K562 (cell line): Measurements from ENCODE around the gene CCDC32. TPM values are rescaled to one million over a fixed set of nuclear protein-coding genes. Genes with fewer than 3 reads are reported as not detected.
A peak's percentile ranks its signal among the peaks of the same experiment; 100 is the strongest.

Source experiments
- ATAC-seq: fragments of 200-7000 bp; cut with Tn5 transposase; 3 replicates; pipeline ENCODE4 v1.9.1; 2020; ENCODE audit warnings: moderate library complexity
- BruUV-seq: library from RNA; stranded (reverse); fragments of 400-500 nt; replicated peaks from 2 replicates; lab custom pipeline; 2021; lab: Mats Ljungman, UMichigan
- CTCF ChIA-PET: fragments of 300-600 bp; formaldehyde crosslinking; extraction: SDS; loops from one replicate; lab custom pipeline; 2021; ENCODE audit warnings: low intra/inter-chr PET ratio; lab: Yijun Ruan, JAX
- POLR2A ChIA-PET: fragments of 300-600, 350-650 bp; sonication (Branson Sonifier 250); formaldehyde crosslinking; extraction: SDS; loops from one replicate; lab custom pipeline; 2021; ENCODE audit warnings: antibody characterized with exemption, inconsistent platforms; lab: Yijun Ruan, JAX
- DNase-seq, 4 experiments: peaks; one replicate each; pipeline versions ENCODE4 v3.0.0 to v3.0.0-alpha.2; 2011 to 2018; ENCODE audit warnings: low spot score in 3 of 4, mixed read lengths in 3 of 4; ENCODE audit errors: extremely low read depth in 1 of 4
- FAIRE-seq: peaks from 2 replicates; lab custom pipeline; 2011; peaks lifted over from hg19 to GRCh38; lab: Jason Lieb, UNC
- H2AFZ ChIP-seq: 2 replicates; pipeline ENCODE4 v1.6.0; 2011; ENCODE audit warnings: low read depth, low read length, control low read depth, inconsistent platforms
- H3K27ac ChIP-seq: fragments of 200-600 bp; 3 replicates; pipeline ENCODE4 v1.8.0; 2011; ENCODE audit warnings: low read depth, mild to moderate bottlenecking, control low read depth, inconsistent platforms, low read length, moderate library complexity, mixed read lengths; ENCODE audit errors: extremely low read depth
- H3K27me3 ChIP-seq, 2 experiments: fragments of 300-600 bp in 1 of 2; 2 replicates in 1 of 2; 3 replicates in 1 of 2; pipeline versions ENCODE4 v1.6.0 to v1.8.0; 2011; ENCODE audit warnings: inconsistent platforms in 2 of 2, low read length in 2 of 2, mild to moderate bottlenecking in 1 of 2, mixed read lengths in 1 of 2, moderate library complexity in 1 of 2; ENCODE audit not compliant: control insufficient read depth in 2 of 2, insufficient read depth in 2 of 2
- H3K36me3 ChIP-seq: fragments of 300-600 bp; 3 replicates; pipeline ENCODE4 v1.8.0; 2011; ENCODE audit warnings: mild to moderate bottlenecking, low read length, inconsistent platforms; ENCODE audit not compliant: control insufficient read depth, insufficient read depth
- H3K4me1 ChIP-seq, 2 experiments: fragments of 200-600 bp in 1 of 2; replicated peaks in 1 of 2; 2 replicates in 1 of 2; 3 replicates in 1 of 2; pipeline versions ENCODE4 v1.5.1 to v1.8.0; 2011; ENCODE audit warnings: inconsistent platforms in 2 of 2, low read length in 2 of 2, mild to moderate bottlenecking in 1 of 2, mixed read lengths in 1 of 2, moderate library complexity in 1 of 2; ENCODE audit not compliant: control insufficient read depth in 2 of 2, insufficient read depth in 2 of 2
- H3K4me2 ChIP-seq: 2 replicates; pipeline ENCODE4 v1.6.1; 2011; ENCODE audit warnings: low read length, control low read depth, inconsistent platforms, mixed read lengths; ENCODE audit not compliant: insufficient read depth
- H3K4me3 ChIP-seq: fragments of 200-600 bp; sonication (generic), shearing (Covaris generic); 2 replicates; pipeline ENCODE4 v1.5.1; 2016; ENCODE audit warnings: control low read depth, inconsistent platforms
- H3K79me2 ChIP-seq: fragments of 200-600 bp; 3 replicates; pipeline ENCODE4 v1.8.0; 2011; ENCODE audit warnings: low read length, inconsistent platforms; ENCODE audit not compliant: control insufficient read depth, insufficient read depth
- H3K9ac ChIP-seq, 2 experiments: 2 replicates each; pipeline versions ENCODE4 v1.6.0 to v1.6.1; 2011; ENCODE audit warnings: low read depth in 2 of 2, low read length in 2 of 2, control low read depth in 1 of 2, inconsistent platforms in 1 of 2, mild to moderate bottlenecking in 1 of 2, mixed read lengths in 1 of 2; ENCODE audit not compliant: insufficient read depth in 1 of 2
- H3K9me1 ChIP-seq: one replicate; pipeline ENCODE4 v1.6.0; 2011; ENCODE audit warnings: inconsistent platforms, mild to moderate bottlenecking, low read length, moderate library complexity; ENCODE audit not compliant: control insufficient read depth, insufficient read depth
- H3K9me3 ChIP-seq: replicated peaks from 2 replicates; pipeline ENCODE4 v1.5.1; 2011; ENCODE audit warnings: low read depth, low read length, inconsistent platforms; ENCODE audit not compliant: control insufficient read depth, insufficient read depth
- H4K20me1 ChIP-seq: replicated peaks from 2 replicates; pipeline ENCODE4 v1.6.1; 2011; ENCODE audit warnings: low read length, inconsistent platforms, mixed read lengths; ENCODE audit not compliant: control insufficient read depth, insufficient read depth
- JUNB ChIP-seq: fragments of 450-650 bp; formaldehyde crosslinking; conservative IDR thresholded peaks from 2 replicates; pipeline ENCODE4 v1.4.0; 2020; ENCODE audit warnings: mild to moderate bottlenecking
- MEIS2 ChIP-seq: fragments of 450-650 bp; IDR thresholded peaks from 2 replicates; pipeline ENCODE4 v1.6.1; 2014; ENCODE audit warnings: mild to moderate bottlenecking; ENCODE audit not compliant: partially characterized antibody
- MXD1 ChIP-seq: fragments of 250-450 bp; sonication (Bioruptor Pico); IDR thresholded peaks from 2 replicates; pipeline ENCODE4 v1.8.0; 2021; ENCODE audit warnings: borderline replicate concordance, mild to moderate bottlenecking, moderate library complexity; ENCODE audit not compliant: poor library complexity, severe bottlenecking
- PKNOX1 ChIP-seq: fragments of 450-650 bp; IDR thresholded peaks from 2 replicates; pipeline ENCODE4 v1.6.1; 2016
- POLR3G ChIP-seq: IDR thresholded peaks from 2 replicates; pipeline ENCODE4 v1.6.1; 2011; ENCODE audit not compliant: insufficient read length, insufficient replicate concordance; ENCODE audit errors: extremely low read depth
- ZNF668 ChIP-seq: fragments of 250-450 bp; sonication (Bioruptor Pico); IDR thresholded peaks from 2 replicates; pipeline ENCODE4 v1.8.0; 2022; ENCODE audit warnings: mild to moderate bottlenecking, inconsistent platforms
- WGBS: fragments of 100-300 bp; shearing (Covaris generic); methylation state at CpG from one replicate; pipeline ENCODE4 v1.1.6; 2016; ENCODE audit warnings: low coverage, mixed read lengths; ENCODE audit not compliant: insufficient coverage; ENCODE audit errors: missing lambda C conversion rate; 5-methylcytosine and 5-hydroxymethylcytosine counted together
- in situ Hi-C: fragments of 300-500 bp; cut with MboI; formaldehyde crosslinking; loops from 4 replicates; pipeline ENCODE4 v1.15.0; 2018; ENCODE audit warnings: inconsistent platforms, mixed read lengths
- intact Hi-C: fragments of 100-400 bp; cut with micrococcal nuclease; formaldehyde crosslinking; loops from 2 replicates; pipeline ENCODE4 v1.14.2; 2022
- polyA plus RNA-seq, 8 experiments: library from polyadenylated mRNA; depleted of rRNA in 4 of 8; stranded (reverse) in 5 of 8; unstranded in 3 of 8; fragments of >200 nt; fragmentation: Nextera tagmentation in 2 of 8; fragmentation: Illumina TruSeq in 1 of 8; extraction: Ambion mirVana in 2 of 8; extraction: Trizol in 1 of 8; gene quantifications; 2 replicates each; pipeline versions ENCODE4 v1.2.1 to v1.2.3, GENCODE V29; 2011 to 2014; ENCODE audit warnings: inconsistent platforms in 1 of 8, missing spikeins in 1 of 8
- total RNA-seq, 7 experiments: library from RNA; depleted of rRNA in 6 of 7; stranded (reverse); fragments of >200 nt in 6 of 7; fragmentation: Illumina TruSeq in 2 of 7; extraction: Trizol in 2 of 7; gene quantifications; 2 replicates each; pipeline versions ENCODE4 v1.2.1 to v1.2.3, GENCODE V29; 2011 to 2021; ENCODE audit warnings: low replicate concordance in 1 of 7
- TF ChIP-seq, protein P1 (sequence below), 2 experiments: fragments of 450-650 bp in 1 of 2; sonication (generic) in 1 of 2; formaldehyde crosslinking in 1 of 2; IDR thresholded peaks; 2 replicates each; pipeline versions ENCODE4 v1.7.1 to v1.9.0; 2016 to 2022; ENCODE audit warnings: inconsistent platforms in 1 of 2, mild to moderate bottlenecking in 1 of 2, missing genetic modification reagents in 1 of 2
- TF ChIP-seq, protein P2 (sequence below), 2 experiments: fragments of 450-650 bp; IDR thresholded peaks; 2 replicates each; pipeline ENCODE4 v1.6.1; 2016

CCDC32 gene
- total and polyA plus RNA-seq, 9 of the 15 experiments (the other 6 are each of a cell fraction or from before 2014, with no cell fraction given) = 22.2 to 94.8 (median 37.1) TPM

DNA sequence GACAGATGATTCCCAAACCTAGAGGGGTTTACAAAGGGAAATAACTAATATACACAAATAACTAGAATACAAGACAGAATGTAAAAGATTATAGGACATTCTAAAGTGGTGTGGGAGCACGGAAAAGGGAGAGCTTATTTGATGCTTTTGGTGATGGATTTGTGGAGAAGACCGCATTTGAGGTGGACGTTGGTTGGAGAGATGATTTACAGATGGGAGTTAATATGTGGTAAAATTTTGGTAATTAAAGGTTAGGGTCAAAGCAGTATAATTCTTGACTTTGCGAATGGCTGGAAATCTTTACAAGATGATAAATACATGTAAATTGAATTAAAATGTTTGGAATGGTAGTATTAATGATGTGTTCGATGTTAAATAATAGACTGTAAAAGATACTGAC lies 30.4 kb upstream of the CCDC32 start:
- CTCF ChIA-PET = no interaction called here
- peaks cover 62% of the 10 kb centered on the region for H3K79me2 ChIP-seq
- TF ChIP-seq, protein P1, sequence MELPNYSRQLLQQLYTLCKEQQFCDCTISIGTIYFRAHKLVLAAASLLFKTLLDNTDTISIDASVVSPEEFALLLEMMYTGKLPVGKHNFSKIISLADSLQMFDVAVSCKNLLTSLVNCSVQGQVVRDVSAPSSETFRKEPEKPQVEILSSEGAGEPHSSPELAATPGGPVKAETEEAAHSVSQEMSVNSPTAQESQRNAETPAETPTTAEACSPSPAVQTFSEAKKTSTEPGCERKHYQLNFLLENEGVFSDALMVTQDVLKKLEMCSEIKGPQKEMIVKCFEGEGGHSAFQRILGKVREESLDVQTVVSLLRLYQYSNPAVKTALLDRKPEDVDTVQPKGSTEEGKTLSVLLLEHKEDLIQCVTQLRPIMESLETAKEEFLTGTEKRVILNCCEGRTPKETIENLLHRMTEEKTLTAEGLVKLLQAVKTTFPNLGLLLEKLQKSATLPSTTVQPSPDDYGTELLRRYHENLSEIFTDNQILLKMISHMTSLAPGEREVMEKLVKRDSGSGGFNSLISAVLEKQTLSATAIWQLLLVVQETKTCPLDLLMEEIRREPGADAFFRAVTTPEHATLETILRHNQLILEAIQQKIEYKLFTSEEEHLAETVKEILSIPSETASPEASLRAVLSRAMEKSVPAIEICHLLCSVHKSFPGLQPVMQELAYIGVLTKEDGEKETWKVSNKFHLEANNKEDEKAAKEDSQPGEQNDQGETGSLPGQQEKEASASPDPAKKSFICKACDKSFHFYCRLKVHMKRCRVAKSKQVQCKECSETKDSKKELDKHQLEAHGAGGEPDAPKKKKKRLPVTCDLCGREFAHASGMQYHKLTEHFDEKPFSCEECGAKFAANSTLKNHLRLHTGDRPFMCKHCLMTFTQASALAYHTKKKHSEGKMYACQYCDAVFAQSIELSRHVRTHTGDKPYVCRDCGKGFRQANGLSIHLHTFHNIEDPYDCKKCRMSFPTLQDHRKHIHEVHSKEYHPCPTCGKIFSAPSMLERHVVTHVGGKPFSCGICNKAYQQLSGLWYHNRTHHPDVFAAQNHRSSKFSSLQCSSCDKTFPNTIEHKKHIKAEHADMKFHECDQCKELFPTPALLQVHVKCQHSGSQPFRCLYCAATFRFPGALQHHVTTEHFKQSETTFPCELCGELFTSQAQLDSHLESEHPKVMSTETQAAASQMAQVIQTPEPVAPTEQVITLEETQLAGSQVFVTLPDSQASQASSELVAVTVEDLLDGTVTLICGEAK (IDR thresholded peaks at IDR 0.05) = peak; percentile 30; the same call in 1 of the 2 replicates
- TF ChIP-seq, protein P1 (CRISPR knock-in tag; IDR thresholded peaks at IDR 0.05) = no peak
- TF ChIP-seq PKNOX1 (peak; percentile 25; the same call in 1 of the 2 replicates), ZNF668 (0 out of 2 replicates have a peak, but pooled peaks have one; percentile 10), MXD1 (no peak), JUNB (CRISPR knock-in tag) (no peak), POLR3G (no peak), MEIS2 (peak; percentile 50)
- TF ChIP-seq, protein P2, sequence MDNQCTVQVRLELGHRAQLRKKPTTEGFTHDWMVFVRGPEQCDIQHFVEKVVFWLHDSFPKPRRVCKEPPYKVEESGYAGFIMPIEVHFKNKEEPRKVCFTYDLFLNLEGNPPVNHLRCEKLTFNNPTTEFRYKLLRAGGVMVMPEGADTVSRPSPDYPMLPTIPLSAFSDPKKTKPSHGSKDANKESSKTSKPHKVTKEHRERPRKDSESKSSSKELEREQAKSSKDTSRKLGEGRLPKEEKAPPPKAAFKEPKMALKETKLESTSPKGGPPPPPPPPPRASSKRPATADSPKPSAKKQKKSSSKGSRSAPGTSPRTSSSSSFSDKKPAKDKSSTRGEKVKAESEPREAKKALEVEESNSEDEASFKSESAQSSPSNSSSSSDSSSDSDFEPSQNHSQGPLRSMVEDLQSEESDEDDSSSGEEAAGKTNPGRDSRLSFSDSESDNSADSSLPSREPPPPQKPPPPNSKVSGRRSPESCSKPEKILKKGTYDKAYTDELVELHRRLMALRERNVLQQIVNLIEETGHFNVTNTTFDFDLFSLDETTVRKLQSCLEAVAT (IDR thresholded peaks at IDR 0.05) = 0 out of 4 replicates have a peak, but pooled peaks of 1 of the 2 experiments have one; percentile 58

More for the DNA sequence above, 30.4 kb upstream of the CCDC32 start:
- ATAC-seq (no peak), FAIRE-seq (no peak), DNase-seq (no peak)
- Histone ChIP-seq H2AFZ (peak overlapping the region; percentile 41; the same call in 1 of the 2 replicates), H3K27ac (peak overlapping the region; percentile 16; the same call in 1 of the 3 replicates), H3K9me3 (no peaks in the 10 kb centered on the region), H3K9ac (peak overlapping the region in 1 of 2 experiments; percentile 85; a peak in 3 of 4 replicates), H3K4me1 (peaks cover 12 to 13% of the 10 kb centered on the region in 2 experiments; a peak in 3 of 5 replicates), H3K36me3 (peaks cover 7% of the 10 kb centered on the region; the same call in 1 of the 3 replicates), H3K4me2 (peak overlapping the region; percentile 87), H4K20me1 (no peaks in the 10 kb centered on the region), H3K27me3 (no peaks in the 10 kb centered on the region), H3K9me1 (no peaks in the 10 kb centered on the region), H3K4me3 (peak overlapping the region; percentile 74)
- WGBS = 1% methylated on average over 5 of the region's 5 CpGs
- in situ Hi-C loops = no loop called here
- intact Hi-C loops = loop anchor here (10.0 kb wide), 2 partner anchors 170 to 300 kb away; partner anchors contain the start of genes C15orf62, GCHFR and VPS18
- BruUV-seq = no TSS peak
- POLR2A ChIA-PET = interaction anchor here (0.5 to 1.3 kb wide), 2 partner anchors 10 to 82 kb away, joined by 3 read pairs; no protein-coding TSS in a partner anchor
